ENCODE data around the gene EMID1. TPM values are rescaled to one million over a fixed set of nuclear protein-coding genes. Genes with fewer than 3 reads are reported as not detected.

The EMID1 gene
- total RNA-seq, 4 donors from 2014 or later, result 2.8 to 4.8 (median 3.6) TPM

DNA sequence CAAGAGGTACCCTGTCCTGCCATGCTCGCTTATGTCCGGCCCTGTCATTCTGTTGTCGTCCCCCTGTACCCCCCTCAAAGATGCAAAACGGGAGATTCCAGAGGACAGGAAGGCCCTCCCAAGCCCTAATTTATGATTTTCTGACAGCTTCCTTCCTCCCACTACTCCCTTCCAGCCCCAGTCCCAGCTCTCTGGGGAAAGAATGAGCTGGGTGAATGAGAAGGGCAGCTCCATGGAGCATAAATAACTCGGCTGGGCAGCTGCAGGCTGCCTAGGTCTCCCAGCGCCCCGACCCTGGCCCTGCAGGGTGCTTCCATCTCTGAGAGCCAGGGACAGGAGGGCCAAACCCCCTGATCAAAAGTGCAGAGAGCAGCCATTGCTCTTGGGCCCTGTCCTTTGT is 3.9 kb upstream of the EMID1 start:
- no peak overlapping the region for H3K4me3 ChIP-seq (ENCODE audit: low read depth, poor library complexity, severe bottlenecking)
- TF ChIP-seq, protein P1, sequence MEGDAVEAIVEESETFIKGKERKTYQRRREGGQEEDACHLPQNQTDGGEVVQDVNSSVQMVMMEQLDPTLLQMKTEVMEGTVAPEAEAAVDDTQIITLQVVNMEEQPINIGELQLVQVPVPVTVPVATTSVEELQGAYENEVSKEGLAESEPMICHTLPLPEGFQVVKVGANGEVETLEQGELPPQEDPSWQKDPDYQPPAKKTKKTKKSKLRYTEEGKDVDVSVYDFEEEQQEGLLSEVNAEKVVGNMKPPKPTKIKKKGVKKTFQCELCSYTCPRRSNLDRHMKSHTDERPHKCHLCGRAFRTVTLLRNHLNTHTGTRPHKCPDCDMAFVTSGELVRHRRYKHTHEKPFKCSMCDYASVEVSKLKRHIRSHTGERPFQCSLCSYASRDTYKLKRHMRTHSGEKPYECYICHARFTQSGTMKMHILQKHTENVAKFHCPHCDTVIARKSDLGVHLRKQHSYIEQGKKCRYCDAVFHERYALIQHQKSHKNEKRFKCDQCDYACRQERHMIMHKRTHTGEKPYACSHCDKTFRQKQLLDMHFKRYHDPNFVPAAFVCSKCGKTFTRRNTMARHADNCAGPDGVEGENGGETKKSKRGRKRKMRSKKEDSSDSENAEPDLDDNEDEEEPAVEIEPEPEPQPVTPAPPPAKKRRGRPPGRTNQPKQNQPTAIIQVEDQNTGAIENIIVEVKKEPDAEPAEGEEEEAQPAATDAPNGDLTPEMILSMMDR (IDR thresholded peaks at IDR 0.05), result no peak
- TF ChIP-seq POLR2A (IDR thresholded peaks at IDR 0.05), result no peak
- intact Hi-C loops (cut with DNase I; ENCODE audit: low total_unique reads), result no loop called here
- no peak for DNase-seq (ENCODE audit: low spot score in 2 of 2)
- 74 to 76% methylated on average over 7 of the region's 7 CpGs for WGBS, 2 donors

DNA sequence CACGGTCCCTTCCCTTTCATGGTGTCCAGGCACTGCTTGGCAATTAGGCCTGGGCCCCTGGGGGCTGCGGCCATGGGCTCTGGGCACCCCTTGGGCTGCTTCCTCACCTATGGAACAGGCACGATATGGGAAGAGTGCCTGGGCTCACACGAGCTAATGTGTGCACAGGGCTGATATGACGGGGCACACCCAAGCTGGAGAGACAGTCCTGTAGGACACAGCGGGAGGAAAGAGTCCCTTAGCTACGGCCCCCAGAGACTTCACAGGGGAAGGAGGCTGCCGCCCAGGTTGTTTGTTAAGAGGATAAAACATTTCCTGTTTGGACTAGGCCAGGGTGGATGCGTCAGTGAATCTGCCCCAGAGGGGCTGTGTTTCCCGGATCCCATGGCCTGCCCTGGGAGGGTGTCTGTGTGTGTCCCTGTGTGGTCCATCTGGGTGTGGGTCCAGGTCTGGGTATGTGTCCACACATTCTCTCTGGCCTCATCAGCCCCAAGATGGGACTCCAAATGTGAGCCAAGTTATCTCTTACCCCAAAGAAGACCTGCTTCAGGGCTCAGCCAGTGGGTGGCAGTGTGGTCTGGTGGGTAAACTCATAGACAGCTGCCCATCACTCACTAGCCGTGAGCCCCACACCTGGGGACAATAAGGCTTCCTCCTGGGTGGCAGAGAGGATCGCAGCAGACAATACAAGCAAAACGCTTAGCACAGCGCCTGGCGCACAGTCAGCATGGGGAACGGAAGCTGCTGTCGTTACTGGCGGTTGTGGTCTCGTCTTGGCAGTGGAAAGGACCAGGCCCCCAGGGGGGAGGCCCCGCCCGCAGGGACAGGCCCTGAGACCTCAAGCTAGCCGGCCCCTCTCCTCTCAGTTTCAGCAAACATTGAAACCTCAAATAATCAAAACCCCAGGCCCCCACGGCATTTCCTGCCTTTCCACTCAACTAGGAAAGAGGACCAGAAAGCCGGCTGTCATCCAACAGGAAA is 3.2 kb upstream of the EMID1 start:
- 42 to 48% methylated on average over 22 to 23 of the region's 24 CpGs for WGBS, 2 donors
- no peak for TF ChIP-seq POLR2A (IDR thresholded peaks at IDR 0.05)
- TF ChIP-seq, protein P1 (IDR thresholded peaks at IDR 0.05), result no peak
- intact Hi-C loops (cut with DNase I; ENCODE audit: low total_unique reads), result no loop called here
- peak in 1 of 2 donors; percentile 40 for DNase-seq (ENCODE audit: low spot score in 2 of 2)
- H3K4me3 ChIP-seq (ENCODE audit: low read depth, poor library complexity, severe bottlenecking), result no peak overlapping the region

DNA sequence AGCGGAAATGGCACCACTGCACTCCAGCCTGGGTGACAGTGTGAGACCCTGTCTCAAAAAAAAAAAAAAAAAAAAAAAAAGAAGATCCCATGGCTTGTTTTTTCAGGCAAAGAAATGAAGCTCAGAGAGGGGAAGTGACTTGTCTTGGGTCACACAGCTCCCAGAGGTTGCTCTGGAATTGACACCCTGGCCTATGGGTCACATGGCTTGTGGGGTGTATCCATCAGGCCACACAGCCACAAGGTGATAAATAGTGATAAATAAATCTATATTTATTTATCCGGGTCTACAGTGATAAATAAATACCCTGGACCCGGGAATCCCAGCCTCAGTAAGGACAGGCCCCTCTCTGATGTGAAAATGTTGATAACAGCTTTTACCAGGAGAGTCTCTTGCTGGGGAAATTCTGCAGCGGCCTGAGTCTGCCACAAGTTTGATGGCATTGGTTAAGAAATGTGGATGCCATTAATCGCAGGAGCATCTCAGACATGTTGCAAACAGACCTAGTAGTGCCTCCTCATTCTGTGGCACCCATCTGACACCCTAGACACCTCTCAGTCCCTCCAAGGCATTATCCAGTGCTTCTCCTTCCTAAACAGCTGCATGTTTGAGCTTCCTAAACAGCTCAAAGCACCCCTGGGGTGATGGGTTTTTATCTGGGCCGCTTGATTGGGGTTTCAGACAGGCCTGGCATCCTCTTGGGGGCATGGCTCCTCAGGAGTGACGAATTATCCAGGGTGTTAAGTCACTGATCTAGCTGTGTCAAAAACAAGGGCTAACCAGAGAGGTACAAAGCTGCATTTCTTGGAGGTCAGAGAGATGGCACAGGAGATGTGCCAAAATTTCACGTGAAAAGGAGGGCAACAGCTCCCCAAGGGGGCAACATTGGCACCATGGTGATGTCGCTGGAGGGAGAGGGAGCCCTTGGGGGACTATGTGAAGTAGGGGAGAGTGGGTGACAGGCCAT is 1.9 kb upstream of the EMID1 start:
- DNase-seq (ENCODE audit: low spot score in 2 of 2), result no peak
- TF ChIP-seq, protein P1 (IDR thresholded peaks at IDR 0.05), result no peak
- 69 to 71% methylated on average over 9 of the region's 9 CpGs for WGBS, 2 donors
- H3K4me3 ChIP-seq (ENCODE audit: low read depth, poor library complexity, severe bottlenecking), result no peak overlapping the region
- intact Hi-C loops (cut with DNase I; ENCODE audit: low total_unique reads), result no loop called here

DNA sequence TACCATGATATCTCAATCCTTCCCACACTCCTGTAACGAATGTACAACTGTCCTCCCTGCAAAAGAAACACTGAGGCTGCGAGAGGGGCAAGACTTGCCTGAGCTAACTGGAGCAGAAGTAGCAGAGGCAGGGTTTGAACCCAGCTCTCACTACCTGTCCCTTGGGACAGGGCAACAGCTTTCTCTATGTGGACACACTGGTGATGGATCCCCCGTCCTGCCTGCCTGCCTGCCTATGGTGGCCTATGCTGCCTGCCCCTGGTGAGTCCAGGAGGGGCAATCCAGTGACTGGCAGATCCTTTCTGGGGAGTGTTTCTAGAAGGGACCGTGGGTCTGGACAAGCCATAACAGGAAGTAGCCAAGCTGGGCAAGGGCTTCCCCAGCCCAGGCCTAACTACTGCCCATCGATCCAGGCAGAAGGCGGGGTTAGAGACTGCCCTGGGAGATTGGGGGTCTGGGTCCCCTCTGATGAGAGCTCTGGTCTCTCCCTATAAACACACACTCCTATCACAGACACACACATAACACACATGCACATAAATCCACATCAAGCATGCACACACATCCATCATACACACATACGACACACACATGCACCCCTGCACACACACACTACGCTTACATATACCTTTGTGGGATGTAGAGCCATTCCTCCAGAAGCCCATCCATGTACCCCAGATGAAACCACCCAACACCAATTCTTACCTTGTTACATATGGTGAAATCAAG is 1.1 kb upstream of the EMID1 start:
- DNase-seq (ENCODE audit: low spot score in 2 of 2), result no peak
- intact Hi-C loops (cut with DNase I; ENCODE audit: low total_unique reads), result no loop called here
- WGBS, 2 donors, result 80 to 85% methylated on average over 8 of the region's 8 CpGs
- no peak for TF ChIP-seq POLR2A (IDR thresholded peaks at IDR 0.05)
- TF ChIP-seq, protein P1 (IDR thresholded peaks at IDR 0.05), result no peak
- H3K4me3 ChIP-seq (ENCODE audit: low read depth, poor library complexity, severe bottlenecking), result no peak overlapping the region

DNA sequence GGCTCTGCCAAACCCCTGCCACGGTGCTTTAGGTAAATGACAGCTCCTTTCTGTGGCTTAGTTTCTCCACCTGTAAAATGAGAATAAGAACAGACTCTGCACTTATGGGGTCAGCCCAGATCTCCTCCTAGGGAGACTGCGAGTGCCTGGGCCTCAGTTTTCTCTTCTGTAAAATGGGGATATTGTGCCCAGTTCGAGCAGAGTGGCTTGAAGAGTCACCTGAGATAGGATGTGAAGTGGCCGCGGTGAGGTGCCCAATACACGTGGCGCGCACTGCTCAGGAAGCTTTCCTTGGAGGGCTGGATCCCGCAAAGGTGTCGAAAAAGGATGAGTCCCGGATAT is 473 bp upstream of the EMID1 start:
- intact Hi-C loops (cut with DNase I; ENCODE audit: low total_unique reads), result no loop called here
- 67 to 68% methylated on average over 11 of the region's 11 CpGs for WGBS, 2 donors
- no peak for TF ChIP-seq POLR2A (IDR thresholded peaks at IDR 0.05)
- TF ChIP-seq, protein P1 (IDR thresholded peaks at IDR 0.05), result no peak

More for the DNA sequence above, 473 bp upstream of the EMID1 start:
- no peak overlapping the region for H3K4me3 ChIP-seq (ENCODE audit: low read depth, poor library complexity, severe bottlenecking)
- DNase-seq (ENCODE audit: low spot score in 2 of 2), result no peak
